Spleen (tissue), 11 donors: ENCODE results near the gene ZBP1. TPM values are rescaled to one million over a fixed set of nuclear protein-coding genes. Genes with fewer than 3 reads are reported as not detected.

Experiments used
- DNase-seq: peaks from one replicate; pipeline ENCODE4 v3.0.0-alpha.2; 2020
- H3K27ac ChIP-seq, 8 donors: fragments of 200-600 bp; sonication (generic) in 7 of 8; 1 replicate in 4 of 8; 2 replicates in 4 of 8; pipeline versions ENCODE4 v1.5.0 to v1.8.0; 2016 to 2021; ENCODE audit warnings: inconsistent platforms in 4 of 8, mild to moderate bottlenecking in 4 of 8, moderate library complexity in 1 of 8
- H3K27me3 ChIP-seq, 7 donors: fragments of 200-600 bp; sonication (generic) in 6 of 7; replicated peaks in 1 of 7; 1 replicate in 4 of 7; 2 replicates in 3 of 7; pipeline versions ENCODE4 v1.5.0 to v1.8.0; 2016 to 2021; ENCODE audit warnings: inconsistent platforms in 3 of 7, mild to moderate bottlenecking in 1 of 7
- H3K36me3 ChIP-seq, 6 donors: fragments of 200-600 bp; sonication (generic) in 5 of 6; 1 replicate in 4 of 6; 2 replicates in 2 of 6; pipeline versions ENCODE4 v1.5.0 to v1.8.0; 2016 to 2021; ENCODE audit warnings: inconsistent platforms in 2 of 6
- H3K4me1 ChIP-seq, 6 donors: fragments of 200-600 bp; sonication (generic) in 5 of 6; 1 replicate in 3 of 6; 2 replicates in 3 of 6; pipeline versions ENCODE4 v1.5.0 to v1.8.0; 2016 to 2021; ENCODE audit warnings: inconsistent platforms in 3 of 6
- H3K4me3 ChIP-seq, 8 donors: fragments of 200-600 bp; sonication (generic) in 7 of 8; 1 replicate in 4 of 8; 2 replicates in 4 of 8; pipeline versions ENCODE4 v1.5.0 to v1.8.0; 2016 to 2021; ENCODE audit warnings: inconsistent platforms in 4 of 8, mild to moderate bottlenecking in 4 of 8, moderate library complexity in 2 of 8
- H3K9me3 ChIP-seq, 8 donors: fragments of 200-600 bp; sonication (generic) in 7 of 8; 1 replicate in 4 of 8; 2 replicates in 4 of 8; pipeline versions ENCODE4 v1.5.0 to v1.8.0; 2016 to 2021; ENCODE audit warnings: inconsistent platforms in 4 of 8
- CTCF ChIP-seq, 11 experiments: fragments of 200-600 bp in 7 of 11; fragments of 450-650 bp in 4 of 11; sonication (generic) in 4 of 11; IDR thresholded peaks in 8 of 11; conservative IDR thresholded peaks in 3 of 11; 1 replicate in 7 of 11; 2 replicates in 4 of 11; pipeline versions ENCODE4 v1.4.0 to v1.8.0; 2016 to 2021; ENCODE audit warnings: antibody characterized with exemption in 11 of 11, inconsistent platforms in 4 of 11, mild to moderate bottlenecking in 1 of 11
- POLR2A ChIP-seq, 3 donors: fragments of 450-650 bp; IDR thresholded peaks; one replicate each; pipeline ENCODE4 v1.5.1; 2017; ENCODE audit warnings: antibody characterized with exemption in 3 of 3, mild to moderate bottlenecking in 1 of 3
- POLR2AphosphoS5 ChIP-seq, 3 donors: sonication (generic); formaldehyde crosslinking; IDR thresholded peaks; one replicate each; pipeline ENCODE4 v1.5.1; 2017; ENCODE audit warnings: antibody characterized with exemption in 3 of 3
- WGBS, 5 donors: extraction: QIAGEN DNeasy Blood & Tissue Kit in 3 of 5; methylation state at CpG; one replicate each; pipeline versions ENCODE4 v1.1.5 to v1.1.7; 2013 to 2018; 5-methylcytosine and 5-hydroxymethylcytosine counted together
- intact Hi-C: fragments of 100-400 bp; cut with DNase I; formaldehyde crosslinking; loops from one replicate; pipeline ENCODE4 v1.15.0; 2023; ENCODE audit warnings: low total_unique reads
- polyA plus RNA-seq, 3 donors: library from polyadenylated mRNA; stranded (reverse); fragments of 200-250 nt; gene quantifications; one replicate each; pipeline ENCODE4 v1.2.1, GENCODE V29; 2013
- total RNA-seq, 7 donors: library from RNA; depleted of rRNA in 3 of 7; stranded (reverse); fragments of >200 nt in 3 of 7; fragmentation: NEBNext Ultra II Directional in 4 of 7; extraction: Animal tissue kit (Norgen Biotek cat#: 25700) in 4 of 7; gene quantifications; one replicate each; pipeline versions ENCODE4 v1.1.0 to v1.2.1, GENCODE V29; 2016 to 2021
- donor health status: healthy with polysubstance abuse.
- donor health status: DM: no; HTN: no; CAD: no; lungs with moderate emphysema.
- donor health status: DM: no; HTN: no; CAD: no.
- donor health status: Bipolar disorder and iron deficiency.
- donor health status: healthy.
- donor health status: DM: no; HTN: no; CAD: no.
- donor health status: DM: yes; HTN: yes; CAD: no.

ZBP1 gene
- total and polyA plus RNA-seq, 10 donors = 8.6 to 28.4 (median 16.6) TPM

GRCh38 chr20:57561356-57562279 lies 58.6 kb downstream of the ZBP1 start:
- WGBS, 5 donors = 80 to 84% (median 82%) methylated on average over 24 of the region's 24 CpGs
- Histone ChIP-seq H3K9me3 (no peaks in the 10 kb centered on the region), H3K36me3 (no peaks in the 10 kb centered on the region), H3K27ac (no peak overlapping the region), H3K4me3 (no peak overlapping the region), H3K27me3 (peaks cover 0 to 49% (median 0%) of the 10 kb centered on the region in 7 donors), H3K4me1 (no peaks in the 10 kb centered on the region)
- peak; percentile 55 for DNase-seq
- TF ChIP-seq POLR2A (IDR thresholded peaks at IDR 0.05) (no peak), POLR2AphosphoS5 (IDR thresholded peaks at IDR 0.05) (no peak), CTCF (IDR thresholded peaks at IDR 0.05 in 8 of 11, conservative IDR thresholded peaks at IDR 0.05 in 3 of 11) (no peak)
- intact Hi-C loops = no loop called here

- Histone ChIP-seq H3K4me1 (no peaks in the 10 kb centered on the region), H3K27me3 (peaks cover 0 to 49% (median 0%) of the 10 kb centered on the region in 7 donors), H3K27ac (no peak within 1 kb of the TSS), H3K9me3 (no peaks in the 10 kb centered on the region), H3K36me3 (no peaks in the 10 kb centered on the region), H3K4me3 (no peak within 1 kb of the TSS)
- peak; percentile 64 for DNase-seq
- WGBS, 5 donors = 73 to 81% (median 76%) methylated on average over 14 of the region's 14 CpGs
- TF ChIP-seq CTCF (IDR thresholded peaks at IDR 0.05 in 8 of 11, conservative IDR thresholded peaks at IDR 0.05 in 3 of 11) (no peak), POLR2AphosphoS5 (IDR thresholded peaks at IDR 0.05) (peak in 2 of 3 donors; percentile 41 to 47)
- intact Hi-C loops = no loop called here
These were observed 59.5 kb downstream of the ZBP1 start, which contains the start of gene PCK1 for GRCh38 chr20:57560554-57561355. Gene PCK1 (plus strand): TSS chr20:57561110. CDS start chr20:57561412, 302 bp downstream.

GRCh38 chr20:57559658-57560553 lies 60.3 kb downstream of the ZBP1 start:
- H3K27me3 ChIP-seq = peaks cover 0 to 53% (median 0%) of the 10 kb centered on the region in 7 donors
- WGBS, 5 donors = 76 to 86% (median 83%) methylated on average over 8 of the region's 8 CpGs
- no peak for TF ChIP-seq POLR2A (IDR thresholded peaks at IDR 0.05)
- TF ChIP-seq POLR2AphosphoS5 (IDR thresholded peaks at IDR 0.05) = no peak
- no peak for TF ChIP-seq CTCF (IDR thresholded peaks at IDR 0.05 in 8 of 11, conservative IDR thresholded peaks at IDR 0.05 in 3 of 11)
- intact Hi-C loops = no loop called here
- H3K9me3 ChIP-seq = no peaks in the 10 kb centered on the region
- peak; percentile 23 for DNase-seq
- no peak overlapping the region for H3K27ac ChIP-seq
- no peaks in the 10 kb centered on the region for H3K36me3 ChIP-seq
- no peaks in the 10 kb centered on the region for H3K4me1 ChIP-seq
- H3K4me3 ChIP-seq = no peak overlapping the region
